Tibial nerve (tissue), 4 donors: ENCODE data around the gene PLXNB3.

Experiments used
- CTCF ChIP-seq, 5 experiments: fragments of 200-600 bp in 3 of 5; fragments of 450-650 bp in 2 of 5; sonication (generic) in 3 of 5; IDR thresholded peaks; one replicate each; pipeline ENCODE4 v1.5.1; 2016 to 2019; ENCODE audit warnings: antibody characterized with exemption in 5 of 5, mild to moderate bottlenecking in 3 of 5, moderate library complexity in 2 of 5
- EP300 ChIP-seq, 2 donors: sonication (generic); formaldehyde crosslinking; IDR thresholded peaks; one replicate each; pipeline ENCODE4 v1.6.1; 2017; ENCODE audit warnings: antibody characterized with exemption in 2 of 2, mild to moderate bottlenecking in 1 of 2
- POLR2A ChIP-seq, 2 donors: fragments of 450-650 bp; IDR thresholded peaks; one replicate each; pipeline ENCODE4 v1.6.1; 2017; ENCODE audit warnings: antibody characterized with exemption in 2 of 2, mild to moderate bottlenecking in 2 of 2, moderate library complexity in 2 of 2

DNA sequence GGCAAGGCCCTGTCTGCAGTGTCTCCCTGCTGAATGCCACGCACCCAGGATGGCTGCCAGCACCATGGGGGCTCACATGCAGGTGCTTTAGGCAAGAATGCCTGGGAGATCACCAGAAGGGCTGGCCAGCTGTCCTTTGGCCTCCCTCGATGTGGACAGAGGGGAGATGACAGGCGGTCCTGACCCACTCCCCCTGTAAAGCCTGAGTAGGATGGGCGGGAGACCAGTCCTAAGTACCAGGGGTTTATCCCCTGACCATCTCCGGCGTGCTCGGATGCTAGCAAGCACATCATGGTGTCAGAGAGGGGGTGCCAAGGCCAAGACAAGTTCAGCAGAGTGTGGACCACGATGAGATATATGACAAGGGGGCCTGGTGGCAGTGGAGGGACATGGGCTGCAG is 61.0 kb downstream of the PLXNB3 start:
- TF ChIP-seq CTCF (IDR thresholded peaks at IDR 0.05), result no peak
- TF ChIP-seq EP300 (IDR thresholded peaks at IDR 0.05), result no peak
- no peak for TF ChIP-seq POLR2A (IDR thresholded peaks at IDR 0.05)
